ENCODE measurements around the gene SIRPB2.
A peak's percentile ranks its signal among the peaks of the same experiment; 100 is the strongest.

Gene SIRPB2

GRCh38 chr20:1438361-1438760 lies 52.9 kb downstream of the SIRPB2 start:
- Histone ChIP-seq H3K4me3 (ENCODE audit: severe bottlenecking) (no peak overlapping the region), H3K4me1 (ENCODE audit: insufficient read depth, poor library complexity, severe bottlenecking) (peaks cover 6% of the 10 kb centered on the region), H3K36me3 (ENCODE audit: low read depth) (peaks cover 7% of the 10 kb centered on the region; the same call in 1 of the 2 replicates), H3K27me3 (ENCODE audit: insufficient read depth, poor library complexity, severe bottlenecking) (no peaks in the 10 kb centered on the region), H3K9me3 (ENCODE audit: severe bottlenecking) (no peaks in the 10 kb centered on the region), H3K27ac (ENCODE audit: poor library complexity, severe bottlenecking) (no peak overlapping the region)
- ATAC-seq (ENCODE audit: low read depth) (no peak), DNase-seq (ENCODE audit: low spot score) (no peak)
- TF ChIP-seq CTCF (IDR thresholded peaks at IDR 0.05; ENCODE audit: poor library complexity, severe bottlenecking) = no peak

GRCh38 chr20:1437235-1437904 lies 53.9 kb downstream of the SIRPB2 start:
- DNase-seq (ENCODE audit: low spot score) (no peak), ATAC-seq (ENCODE audit: low read depth) (peak; percentile 50; the same call in 2 of the 3 replicates)
- peak; percentile 98 for TF ChIP-seq CTCF (IDR thresholded peaks at IDR 0.05; ENCODE audit: poor library complexity, severe bottlenecking)
- no peaks in the 10 kb centered on the region for H3K27me3 ChIP-seq (ENCODE audit: insufficient read depth, poor library complexity, severe bottlenecking)
- H3K4me3 ChIP-seq (ENCODE audit: severe bottlenecking) = no peak overlapping the region
- H3K9me3 ChIP-seq (ENCODE audit: severe bottlenecking) = no peaks in the 10 kb centered on the region
- H3K36me3 ChIP-seq (ENCODE audit: low read depth) = no peaks in the 10 kb centered on the region
- no peak overlapping the region for H3K27ac ChIP-seq (ENCODE audit: poor library complexity, severe bottlenecking)
- peaks cover 6% of the 10 kb centered on the region for H3K4me1 ChIP-seq (ENCODE audit: insufficient read depth, poor library complexity, severe bottlenecking)

GRCh38 chr20:1436263-1436662 lies 55.0 kb downstream of the SIRPB2 start:
- Histone ChIP-seq H3K4me3 (ENCODE audit: severe bottlenecking) (no peak overlapping the region), H3K27ac (ENCODE audit: poor library complexity, severe bottlenecking) (no peak overlapping the region), H3K27me3 (ENCODE audit: insufficient read depth, poor library complexity, severe bottlenecking) (no peaks in the 10 kb centered on the region), H3K36me3 (ENCODE audit: low read depth) (no peaks in the 10 kb centered on the region), H3K9me3 (ENCODE audit: severe bottlenecking) (no peaks in the 10 kb centered on the region), H3K4me1 (ENCODE audit: insufficient read depth, poor library complexity, severe bottlenecking) (peaks cover 6% of the 10 kb centered on the region)
- DNase-seq (ENCODE audit: low spot score) (no peak), ATAC-seq (ENCODE audit: low read depth) (no peak)
- TF ChIP-seq CTCF (IDR thresholded peaks at IDR 0.05; ENCODE audit: poor library complexity, severe bottlenecking) = no peak

- H3K36me3 ChIP-seq (ENCODE audit: low read depth) = no peaks in the 10 kb centered on the region
- H3K27ac ChIP-seq (ENCODE audit: poor library complexity, severe bottlenecking) = no peak overlapping the region
- H3K27me3 ChIP-seq (ENCODE audit: insufficient read depth, poor library complexity, severe bottlenecking) = no peaks in the 10 kb centered on the region
- ATAC-seq (ENCODE audit: low read depth) = no peak
- H3K4me1 ChIP-seq (ENCODE audit: insufficient read depth, poor library complexity, severe bottlenecking) = peaks cover 6% of the 10 kb centered on the region
- no peak overlapping the region for H3K4me3 ChIP-seq (ENCODE audit: severe bottlenecking)
- no peak for DNase-seq (ENCODE audit: low spot score)
- TF ChIP-seq CTCF (IDR thresholded peaks at IDR 0.05; ENCODE audit: poor library complexity, severe bottlenecking) = no peak
- H3K9me3 ChIP-seq (ENCODE audit: severe bottlenecking) = no peaks in the 10 kb centered on the region
These were observed 55.9 kb downstream of the SIRPB2 start for GRCh38 chr20:1435337-1435699.

GRCh38 chr20:1434571-1435336 lies 56.5 kb downstream of the SIRPB2 start:
- no peak overlapping the region for H3K4me3 ChIP-seq (ENCODE audit: severe bottlenecking)
- DNase-seq (ENCODE audit: low spot score) (no peak), ATAC-seq (ENCODE audit: low read depth) (peak; percentile 96)
- no peaks in the 10 kb centered on the region for H3K27me3 ChIP-seq (ENCODE audit: insufficient read depth, poor library complexity, severe bottlenecking)
- H3K4me1 ChIP-seq (ENCODE audit: insufficient read depth, poor library complexity, severe bottlenecking) = peaks cover 6% of the 10 kb centered on the region
- no peak for TF ChIP-seq CTCF (IDR thresholded peaks at IDR 0.05; ENCODE audit: poor library complexity, severe bottlenecking)
- H3K9me3 ChIP-seq (ENCODE audit: severe bottlenecking) = no peaks in the 10 kb centered on the region
- H3K36me3 ChIP-seq (ENCODE audit: low read depth) = no peaks in the 10 kb centered on the region
- H3K27ac ChIP-seq (ENCODE audit: poor library complexity, severe bottlenecking) = peak overlapping the region; percentile 16

Measured in RWPE2 (cell line).